Measurements from ENCODE around the gene RIC1.
"Not testable (repeated sequence)": the region's sequence is repeated elsewhere in the genome, so short reads cannot be mapped to it uniquely, and the experiment has no call there.

The RIC1 gene

GRCh38 chr9:5721279-5722087 lies 92.6 kb downstream of the RIC1 start:
- DNase-seq (ENCODE audit: low read depth): no peak

- not testable (repeated sequence) for DNase-seq (ENCODE audit: low read depth)
Measured at GRCh38 chr9:5722679-5723078, 93.8 kb downstream of the RIC1 start.

- DNase-seq (ENCODE audit: low read depth): no peak
Measured at GRCh38 chr9:5735072-5735471, 106.2 kb downstream of the RIC1 start.

GRCh38 chr9:5736563-5737346 lies 107.8 kb downstream of the RIC1 start:
- DNase-seq (ENCODE audit: low read depth): no peak

- DNase-seq (ENCODE audit: low read depth): no peak
Measured at GRCh38 chr9:5743109-5743508, 114.2 kb downstream of the RIC1 start.

DNA sequence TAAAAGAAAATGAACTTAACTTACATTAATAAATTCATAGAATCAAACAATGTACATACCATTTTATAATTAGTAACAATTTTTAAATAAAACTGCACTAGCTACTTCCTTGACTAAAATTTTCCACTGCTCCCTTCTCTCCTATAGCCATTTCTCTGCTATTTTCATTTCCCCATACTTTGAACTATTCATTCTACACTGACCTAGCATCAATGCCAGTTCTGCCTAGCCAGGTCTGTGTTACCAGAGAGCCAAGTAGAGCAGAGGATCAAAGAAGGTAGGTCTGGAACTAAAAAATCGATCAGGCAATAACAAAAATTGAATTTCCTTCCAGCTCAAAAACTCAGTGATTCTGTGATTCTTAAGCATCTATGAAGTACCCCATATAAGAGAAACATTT lies 119.5 kb downstream of the RIC1 start:
- no peak for DNase-seq (ENCODE audit: low read depth)

DNA sequence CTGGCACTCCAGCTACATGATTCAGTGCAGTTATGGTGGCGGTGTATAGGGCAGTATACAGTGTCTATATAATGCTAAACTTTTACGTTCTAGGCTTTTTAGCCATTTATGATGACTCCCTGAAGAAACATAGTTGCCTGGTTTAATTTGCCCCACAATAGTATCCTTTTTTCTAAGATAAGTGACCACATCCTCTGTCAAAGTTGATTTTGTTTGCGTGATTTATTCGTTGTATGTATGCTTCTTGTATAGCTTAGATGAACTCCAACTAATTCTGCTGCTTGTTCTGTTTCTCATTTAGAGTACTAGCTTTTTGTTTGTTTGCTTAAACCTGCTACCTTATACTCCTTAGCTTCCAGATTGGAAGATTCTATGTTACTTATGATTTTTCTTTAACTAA lies 120.4 kb downstream of the RIC1 start:
- DNase-seq (ENCODE audit: low read depth): no peak

DNA sequence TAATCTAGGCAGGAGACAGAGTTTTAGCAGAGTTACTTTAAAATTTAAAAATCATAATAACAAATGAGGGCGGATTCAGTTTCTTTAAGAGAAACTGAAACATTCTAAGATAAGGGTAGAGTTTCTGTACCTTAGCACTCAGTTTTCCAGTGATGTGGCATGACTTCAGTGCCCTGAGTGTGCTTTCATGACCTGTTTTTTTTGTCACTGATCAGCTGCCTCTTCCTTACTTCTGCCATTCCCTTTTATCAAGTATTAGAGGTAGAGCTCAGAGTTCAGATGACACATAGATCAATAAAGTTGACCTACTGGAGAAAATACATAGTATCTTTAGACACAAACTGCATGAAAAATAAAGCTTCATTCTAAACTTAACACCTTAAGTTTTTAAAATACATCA lies 121.7 kb downstream of the RIC1 start:
- DNase-seq (ENCODE audit: low read depth): no peak

GRCh38 chr9:5756633-5757032 lies 127.7 kb downstream of the RIC1 start:
- no peak for DNase-seq (ENCODE audit: low read depth)

DNA sequence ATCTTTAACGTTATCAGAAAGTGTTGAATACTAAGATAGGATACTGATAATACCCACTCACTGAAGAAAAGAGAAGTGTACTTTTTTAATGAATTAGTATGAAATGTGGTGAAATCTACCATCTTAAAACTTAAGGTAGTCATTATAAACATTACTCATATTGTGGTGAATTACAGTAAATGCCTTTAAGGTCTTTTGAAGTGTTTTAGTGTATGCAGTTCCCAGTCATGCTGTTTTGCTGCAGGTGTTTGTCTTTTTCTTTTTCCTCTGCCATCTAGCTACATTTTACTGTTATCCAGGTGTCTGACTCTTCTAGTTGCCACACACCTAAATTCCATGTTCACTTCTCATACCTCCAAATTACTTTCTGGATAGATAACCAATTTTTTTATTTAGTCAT lies 131.4 kb downstream of the RIC1 start:
- no peak for DNase-seq (ENCODE audit: low read depth)

DNA sequence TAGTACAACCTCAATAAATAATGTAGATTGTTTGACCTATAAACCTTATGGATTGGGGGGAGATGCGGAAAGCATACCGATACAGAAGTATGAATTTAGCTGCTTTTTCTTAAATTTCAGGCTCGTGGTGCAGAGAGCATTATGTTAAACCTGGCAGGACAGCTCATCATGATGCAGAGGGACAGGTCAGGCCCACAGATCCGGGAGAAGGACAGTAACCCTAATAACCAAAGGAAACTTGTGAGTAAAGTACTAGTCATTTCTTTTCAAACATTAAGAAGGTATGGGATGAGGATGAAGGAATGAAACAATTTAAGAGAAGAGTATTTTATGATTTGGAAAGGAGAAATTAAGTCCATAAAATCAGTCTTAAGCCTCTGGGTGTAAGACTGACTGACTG lies 133.5 kb downstream of the RIC1 start:
- no peak for DNase-seq (ENCODE audit: low read depth)

DNA sequence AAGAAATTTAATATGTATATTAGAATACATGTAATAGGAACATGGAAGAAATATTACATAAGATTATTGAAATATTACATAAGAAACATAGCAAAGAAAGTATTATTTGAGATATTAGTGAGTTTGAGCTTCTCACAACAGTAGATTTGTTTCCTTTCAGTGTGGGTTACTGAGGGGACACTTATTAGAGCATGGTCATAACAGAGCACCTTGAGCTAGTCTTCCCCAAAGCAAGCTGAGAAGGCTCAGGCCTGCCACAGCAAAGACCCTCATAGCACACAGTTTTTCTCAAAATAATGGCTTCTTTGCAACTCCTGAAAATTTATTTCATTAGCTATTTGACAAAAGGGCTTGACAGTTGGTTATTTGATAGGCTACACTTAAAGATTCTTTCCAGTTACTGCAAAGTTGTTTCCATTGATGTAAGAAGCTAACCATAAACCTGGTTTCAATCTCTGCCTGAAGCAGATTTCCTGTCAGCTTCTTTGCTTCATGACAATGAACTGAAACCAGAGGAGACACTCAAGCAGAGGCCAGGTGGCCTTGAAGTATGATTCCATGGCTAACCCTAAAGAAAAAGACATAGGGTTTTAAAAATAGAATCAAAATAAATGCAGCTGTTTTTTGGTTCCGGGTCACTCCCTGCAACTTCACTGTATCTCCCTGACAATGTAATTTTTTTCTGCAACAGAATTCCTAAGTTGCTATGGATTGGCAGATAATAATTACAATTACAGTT lies 135.4 kb downstream of the RIC1 start:
- DNase-seq (ENCODE audit: low read depth): no peak

DNA sequence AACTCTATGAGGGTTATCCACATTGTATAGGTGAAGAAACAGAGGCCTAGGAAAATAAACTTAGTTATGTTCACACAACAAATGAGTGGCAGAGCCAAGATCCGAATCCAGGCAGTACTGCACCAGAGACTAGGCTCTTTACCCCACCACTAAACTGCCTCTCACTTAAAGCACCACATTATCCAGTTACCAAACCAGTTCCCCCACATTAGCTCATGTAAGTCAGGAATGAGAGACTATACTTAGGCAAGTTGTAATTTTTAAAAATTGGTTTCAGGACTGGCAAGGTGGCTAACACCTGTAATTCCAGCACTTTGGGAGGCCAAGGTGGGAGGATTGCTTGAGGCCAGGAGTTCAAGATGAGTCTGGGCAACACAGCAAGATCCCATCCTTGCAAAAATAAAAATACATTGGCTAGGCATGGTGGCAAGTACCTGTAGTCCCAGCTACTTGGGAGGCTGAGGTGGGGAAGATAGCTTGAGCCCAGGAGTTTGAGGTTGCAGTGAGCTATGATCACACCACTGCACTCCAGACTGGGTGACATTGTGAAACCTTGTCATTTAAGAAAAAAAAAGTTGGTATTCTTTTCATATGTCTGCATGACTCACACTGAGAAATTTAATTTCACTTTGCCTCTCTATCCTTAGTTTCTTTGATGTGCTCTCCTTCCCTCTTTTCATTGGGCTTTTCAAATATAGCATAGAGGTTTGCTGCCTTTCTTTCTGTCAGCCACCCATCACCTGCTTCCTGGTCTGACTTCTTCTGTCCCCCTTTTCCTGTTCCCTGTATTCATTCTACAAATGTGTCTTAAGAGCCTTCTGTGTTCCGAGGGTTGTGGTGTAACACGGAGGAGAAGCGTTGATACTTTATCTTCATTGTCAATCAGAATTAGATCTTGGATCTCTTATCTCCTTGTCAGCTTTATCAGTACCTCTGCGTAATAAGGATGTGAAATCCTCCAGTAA lies 139.3 kb downstream of the RIC1 start:
- DNase-seq (ENCODE audit: low read depth): peak; percentile 19

- no peak for DNase-seq (ENCODE audit: low read depth)
Measured at GRCh38 chr9:5773324-5773999, 144.6 kb downstream of the RIC1 start.

GRCh38 chr9:5778805-5779204 lies 149.9 kb downstream of the RIC1 start:
- DNase-seq (ENCODE audit: low read depth): no peak

DNA sequence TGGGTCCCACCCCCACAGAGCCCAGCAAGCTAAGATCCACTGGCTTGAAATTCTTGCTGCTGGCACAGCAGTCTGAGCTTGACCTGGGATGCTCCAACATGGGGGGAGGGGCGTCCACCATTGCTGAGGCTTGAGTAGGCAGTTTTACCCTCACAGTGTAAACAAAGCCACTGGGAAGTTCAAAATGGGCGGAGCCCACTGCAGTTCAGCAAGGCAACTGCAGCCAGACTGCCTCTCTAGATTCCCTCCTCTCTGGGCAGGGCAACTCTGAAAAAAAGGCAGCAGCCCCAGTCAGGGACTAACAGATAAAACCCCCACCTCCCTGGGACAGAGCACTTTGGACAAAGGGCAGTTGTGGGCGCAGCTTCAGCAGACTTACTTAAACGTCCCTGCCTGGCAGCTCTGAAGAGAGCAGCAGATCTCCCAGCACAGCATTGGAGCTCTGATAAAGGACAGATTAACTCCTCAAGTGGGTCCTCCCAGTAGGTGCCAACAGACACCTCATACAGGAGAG lies 150.9 kb downstream of the RIC1 start:
- DNase-seq (ENCODE audit: low read depth): not testable (repeated sequence)

DNA sequence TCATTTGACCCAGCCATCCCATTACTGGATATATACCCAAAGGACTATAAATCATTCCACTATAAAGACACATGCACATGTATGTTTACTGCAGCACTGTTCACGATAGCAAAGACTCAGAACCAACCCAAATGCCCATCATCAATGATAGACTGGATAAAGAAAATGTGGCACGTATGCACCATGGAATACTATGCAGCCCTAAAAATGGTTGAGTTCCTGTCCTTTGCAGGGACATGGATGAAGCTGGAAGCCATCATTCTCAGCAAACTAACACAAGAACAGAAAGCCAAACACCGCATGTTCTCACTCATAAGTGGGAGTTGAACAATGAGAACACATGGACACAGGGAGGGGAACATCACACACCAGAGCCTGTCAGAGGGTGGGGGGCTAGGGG lies 154.5 kb downstream of the RIC1 start:
- not testable (repeated sequence) for DNase-seq (ENCODE audit: low read depth)

- DNase-seq (ENCODE audit: low read depth): peak; percentile 46
Measured at GRCh38 chr9:5783982-5784381, 155.1 kb downstream of the RIC1 start.

GRCh38 chr9:5784526-5785315 lies 155.8 kb downstream of the RIC1 start:
- DNase-seq (ENCODE audit: low read depth): peak; percentile 57

Data from iris pigment epithelial cell (primary cell).